Thyroid gland (tissue), 4 donors: ENCODE results near the gene NR0B1.

Experiments used
- CTCF ChIP-seq, 6 experiments: fragments of 200-600 bp in 3 of 6; fragments of 450-650 bp in 3 of 6; sonication (generic) in 3 of 6; IDR thresholded peaks; one replicate each; pipeline ENCODE4 v1.5.1; 2016 to 2019; ENCODE audit warnings: antibody characterized with exemption in 6 of 6, mild to moderate bottlenecking in 2 of 6, inconsistent platforms in 1 of 6, moderate library complexity in 1 of 6
- POLR2A ChIP-seq, 2 donors: fragments of 450-650 bp; IDR thresholded peaks; one replicate each; pipeline ENCODE4 v1.6.1; 2017; ENCODE audit warnings: antibody characterized with exemption in 2 of 2, mild to moderate bottlenecking in 2 of 2, moderate library complexity in 1 of 2

GRCh38 chrX:30313322-30313721, 4.1 kb upstream of the NR0B1 start:
- no peak for TF ChIP-seq POLR2A (IDR thresholded peaks at IDR 0.05)
- no peak for TF ChIP-seq CTCF (IDR thresholded peaks at IDR 0.05)
